Measurements from ENCODE around the gene ERVH48-1. TPM values are rescaled to one million over a fixed set of nuclear protein-coding genes. Genes with fewer than 3 reads are reported as not detected.
A peak's percentile ranks its signal among the peaks of the same experiment; 100 is the strongest.
"Not testable (repeated sequence)": the region's sequence is repeated elsewhere in the genome, so short reads cannot be mapped to it uniquely, and the experiment has no call there.

ERVH48-1 gene
- total and polyA plus RNA-seq, 4 donors = not detected

GRCh38 chr21:42942244-42942643, 16.8 kb upstream of the ERVH48-1 start:
- Histone ChIP-seq H3K9me3 (ENCODE audit: control insufficient read depth, low read length) (no peaks in the 10 kb centered on the region), H3K4me3 (ENCODE audit: low read length in 2 of 2) (no peak overlapping the region), H3K27ac (ENCODE audit: low read depth in 1 of 2, low read length in 2 of 2) (no peak overlapping the region), H3K4me1 (ENCODE audit: control insufficient read depth in 1 of 2, insufficient read depth in 2 of 2, low read length in 2 of 2) (no peaks in the 10 kb centered on the region), H3K27me3 (ENCODE audit: control insufficient read depth in 1 of 2, insufficient read depth in 2 of 2, low read length in 1 of 2) (no peaks in the 10 kb centered on the region), H3K36me3 (ENCODE audit: control insufficient read depth in 1 of 2, insufficient read depth in 2 of 2, low read length in 1 of 2) (no peaks in the 10 kb centered on the region)
- DNase-seq (no peak), ATAC-seq (ENCODE audit: low FRiP score) (no peak)
- WGBS, 2 donors = 78% methylated on average over 6 of the region's 6 CpGs
- intact Hi-C loops (cut with DNase I) = no loop called here

DNA sequence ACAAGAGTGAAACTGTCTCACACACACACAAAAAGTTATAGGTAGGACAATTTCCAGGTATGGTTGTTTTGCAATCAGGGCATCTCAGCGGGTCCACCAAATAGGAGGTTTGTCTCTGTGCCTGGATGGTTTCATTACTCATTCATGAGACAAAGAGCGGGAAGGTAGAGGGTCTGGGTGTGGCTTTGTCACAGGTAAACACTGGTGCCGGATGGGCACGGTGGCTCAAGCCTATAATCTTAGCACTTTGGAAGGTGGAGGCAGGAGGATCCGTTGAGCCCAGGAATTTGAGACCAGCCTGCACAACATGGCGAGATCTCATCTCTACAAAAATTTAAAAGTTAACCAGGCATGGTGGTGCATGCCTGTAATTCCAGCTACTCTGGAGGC, 16.3 kb upstream of the ERVH48-1 start:
- Histone ChIP-seq H3K27me3 (ENCODE audit: control insufficient read depth in 1 of 2, insufficient read depth in 2 of 2, low read length in 1 of 2) (no peaks in the 10 kb centered on the region), H3K4me1 (ENCODE audit: control insufficient read depth in 1 of 2, insufficient read depth in 2 of 2, low read length in 2 of 2) (no peaks in the 10 kb centered on the region), H3K9me3 (ENCODE audit: control insufficient read depth, low read length) (no peaks in the 10 kb centered on the region), H3K36me3 (ENCODE audit: control insufficient read depth in 1 of 2, insufficient read depth in 2 of 2, low read length in 1 of 2) (no peaks in the 10 kb centered on the region), H3K4me3 (ENCODE audit: low read length in 2 of 2) (no peak overlapping the region), H3K27ac (ENCODE audit: low read depth in 1 of 2, low read length in 2 of 2) (no peak overlapping the region)
- WGBS, 2 donors = 95 to 98% methylated on average over 6 of the region's 6 CpGs
- DNase-seq (no peak), ATAC-seq (ENCODE audit: low FRiP score) (no peak)
- intact Hi-C loops (cut with DNase I) = loop anchor here in 1 of 2 donors (2.0 kb wide), 1 partner anchor 33 kb away; the partner anchor contains the start of gene PKNOX1

- Histone ChIP-seq H3K27me3 (ENCODE audit: control insufficient read depth in 1 of 2, insufficient read depth in 2 of 2, low read length in 1 of 2) (no peaks in the 10 kb centered on the region), H3K36me3 (ENCODE audit: control insufficient read depth in 1 of 2, insufficient read depth in 2 of 2, low read length in 1 of 2) (no peaks in the 10 kb centered on the region), H3K4me3 (ENCODE audit: low read length in 2 of 2) (no peak overlapping the region), H3K4me1 (ENCODE audit: control insufficient read depth in 1 of 2, insufficient read depth in 2 of 2, low read length in 2 of 2) (no peaks in the 10 kb centered on the region), H3K27ac (ENCODE audit: low read depth in 1 of 2, low read length in 2 of 2) (no peak overlapping the region), H3K9me3 (ENCODE audit: control insufficient read depth, low read length) (no peaks in the 10 kb centered on the region)
- intact Hi-C loops (cut with DNase I) = loop anchor here in 1 of 2 donors (2.0 kb wide), 1 partner anchor 35 kb away; the partner anchor contains the start of gene PKNOX1
- ATAC-seq (ENCODE audit: low FRiP score) (peak; percentile 95), DNase-seq (peak; percentile 78 to 84)
- WGBS, 2 donors = 18 to 19% methylated on average over 16 of the region's 16 CpGs
Measured at GRCh38 chr21:42939582-42940413, 14.4 kb upstream of the ERVH48-1 start.

DNA sequence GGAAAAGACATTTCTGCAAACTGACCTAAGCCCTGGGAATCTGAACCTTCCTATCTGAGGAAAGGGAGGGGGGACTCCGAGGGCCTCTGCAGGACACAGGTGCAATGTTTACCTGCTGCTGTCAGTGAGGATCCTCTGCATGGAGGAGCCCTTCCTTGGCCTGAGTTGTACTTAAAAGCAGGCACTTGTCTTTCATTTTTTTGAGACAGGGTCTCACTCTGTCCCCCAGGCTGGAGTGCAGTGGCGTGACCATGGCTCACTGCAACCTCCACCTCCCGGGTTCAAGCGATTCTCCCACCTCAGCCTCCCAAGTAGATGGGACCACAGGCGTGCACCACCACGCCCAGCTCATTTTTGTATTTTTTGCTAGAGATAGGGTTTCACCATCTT, 13.2 kb upstream of the ERVH48-1 start:
- H3K9me3 ChIP-seq (ENCODE audit: control insufficient read depth, low read length); H3K27ac ChIP-seq (ENCODE audit: low read depth in 1 of 2, low read length in 2 of 2); ATAC-seq (ENCODE audit: low FRiP score); DNase-seq; H3K4me3 ChIP-seq (ENCODE audit: low read length in 2 of 2); intact Hi-C loops (cut with DNase I); H3K36me3 ChIP-seq (ENCODE audit: control insufficient read depth in 1 of 2, insufficient read depth in 2 of 2, low read length in 1 of 2); H3K27me3 ChIP-seq (ENCODE audit: control insufficient read depth in 1 of 2, insufficient read depth in 2 of 2, low read length in 1 of 2); H3K4me1 ChIP-seq (ENCODE audit: control insufficient read depth in 1 of 2, insufficient read depth in 2 of 2, low read length in 2 of 2): not testable (repeated sequence)
- 97 to 98% methylated on average over 6 of the region's 6 CpGs for WGBS, 2 donors

DNA sequence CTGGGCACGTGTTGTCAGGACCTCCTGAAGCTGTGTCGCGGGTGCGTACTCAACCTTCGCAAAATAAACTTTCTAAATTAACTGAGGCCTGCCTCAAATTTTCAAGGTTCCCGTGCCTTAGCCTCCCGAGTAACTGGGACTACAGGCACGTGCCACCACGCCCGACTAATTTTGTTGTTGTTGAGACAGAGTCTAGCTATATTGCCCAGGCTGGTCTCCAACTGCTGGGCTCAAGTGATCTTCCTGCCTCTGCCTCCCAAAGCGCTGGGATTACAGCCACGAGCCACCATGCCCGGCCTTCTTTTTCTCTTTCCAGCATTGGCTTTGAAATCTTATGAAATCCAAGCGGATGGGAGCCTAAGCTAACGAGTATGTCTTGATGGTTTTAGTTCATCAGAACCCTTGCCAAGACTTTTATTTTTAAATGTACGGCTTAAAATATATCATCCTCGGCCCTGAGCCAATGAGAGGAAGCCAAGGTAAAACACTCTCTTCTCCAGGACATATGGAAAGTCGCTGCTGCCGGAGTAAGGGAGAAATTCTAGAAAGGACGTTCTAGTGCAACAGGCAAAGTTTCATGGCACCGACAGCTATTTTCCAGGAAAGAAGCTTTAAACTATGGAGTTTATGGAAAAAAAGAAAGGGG, 12.7 kb upstream of the ERVH48-1 start:
- no peak overlapping the region for H3K27ac ChIP-seq (ENCODE audit: low read depth in 1 of 2, low read length in 2 of 2)
- intact Hi-C loops (cut with DNase I) = no loop called here
- H3K4me1 ChIP-seq (ENCODE audit: control insufficient read depth in 1 of 2, insufficient read depth in 2 of 2, low read length in 2 of 2) = no peaks in the 10 kb centered on the region
- H3K4me3 ChIP-seq (ENCODE audit: low read length in 2 of 2) = no peak overlapping the region
- DNase-seq (peak in 1 of 2 donors; percentile 23), ATAC-seq (ENCODE audit: low FRiP score) (no peak)
- no peaks in the 10 kb centered on the region for H3K9me3 ChIP-seq (ENCODE audit: control insufficient read depth, low read length)
- no peaks in the 10 kb centered on the region for H3K27me3 ChIP-seq (ENCODE audit: control insufficient read depth in 1 of 2, insufficient read depth in 2 of 2, low read length in 1 of 2)
- 93 to 94% methylated on average over 21 of the region's 21 CpGs for WGBS, 2 donors
- H3K36me3 ChIP-seq (ENCODE audit: control insufficient read depth in 1 of 2, insufficient read depth in 2 of 2, low read length in 1 of 2) = no peaks in the 10 kb centered on the region

DNA sequence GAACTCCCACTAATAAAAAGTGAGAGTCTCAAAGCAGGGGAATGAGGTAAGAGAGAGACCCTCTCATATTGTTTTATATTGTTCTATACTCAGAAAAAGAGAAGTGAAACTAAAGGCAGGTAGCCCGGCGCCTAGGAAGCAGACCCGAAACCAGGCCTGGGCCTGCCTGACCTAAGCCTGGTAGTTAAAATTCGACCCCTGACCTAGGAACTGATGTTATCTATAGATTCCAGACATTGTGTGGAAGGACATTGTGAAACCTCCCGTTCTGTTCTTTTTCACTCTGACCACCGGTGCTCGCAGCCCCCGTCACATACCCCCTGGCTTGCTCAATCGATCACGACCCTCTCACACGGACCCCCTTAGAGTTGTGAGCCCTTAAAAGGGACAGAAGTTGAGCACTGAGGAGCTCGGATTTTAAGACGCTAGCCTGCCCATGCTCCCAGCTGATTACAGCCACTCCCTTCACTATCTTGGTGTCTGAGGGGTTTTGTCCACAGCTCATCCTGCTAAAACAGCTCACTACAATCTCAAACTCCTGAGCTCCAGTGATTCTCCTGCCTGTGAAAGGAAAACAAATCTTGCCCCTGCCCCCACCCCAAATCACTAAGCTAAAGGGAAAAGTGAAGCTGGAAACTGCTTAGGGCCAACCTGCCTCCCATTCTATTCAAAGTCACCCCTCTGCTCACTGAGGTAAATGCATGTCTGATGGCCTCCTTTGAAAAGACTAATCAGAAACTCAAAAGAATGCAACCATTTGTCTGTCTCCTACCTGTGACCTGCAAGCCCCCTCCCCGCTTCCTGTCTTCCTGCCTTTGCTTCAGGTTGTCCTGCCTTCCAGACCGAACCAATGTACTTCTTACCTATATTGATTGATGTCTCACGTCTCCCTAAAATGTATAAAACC, 11.9 kb upstream of the ERVH48-1 start:
- H3K4me3 ChIP-seq (ENCODE audit: low read length in 2 of 2); H3K27me3 ChIP-seq (ENCODE audit: control insufficient read depth in 1 of 2, insufficient read depth in 2 of 2, low read length in 1 of 2); intact Hi-C loops (cut with DNase I); H3K9me3 ChIP-seq (ENCODE audit: control insufficient read depth, low read length); ATAC-seq (ENCODE audit: low FRiP score); H3K4me1 ChIP-seq (ENCODE audit: control insufficient read depth in 1 of 2, insufficient read depth in 2 of 2, low read length in 2 of 2); H3K27ac ChIP-seq (ENCODE audit: low read depth in 1 of 2, low read length in 2 of 2); H3K36me3 ChIP-seq (ENCODE audit: control insufficient read depth in 1 of 2, insufficient read depth in 2 of 2, low read length in 1 of 2): not testable (repeated sequence)
- DNase-seq = peak in 1 of 2 donors; percentile 36
- 85 to 92% methylated on average over 16 of the region's 16 CpGs for WGBS, 2 donors

- H3K27me3 ChIP-seq (ENCODE audit: control insufficient read depth in 1 of 2, insufficient read depth in 2 of 2, low read length in 1 of 2); ATAC-seq (ENCODE audit: low FRiP score); H3K27ac ChIP-seq (ENCODE audit: low read depth in 1 of 2, low read length in 2 of 2); H3K9me3 ChIP-seq (ENCODE audit: control insufficient read depth, low read length); H3K4me3 ChIP-seq (ENCODE audit: low read length in 2 of 2); H3K36me3 ChIP-seq (ENCODE audit: control insufficient read depth in 1 of 2, insufficient read depth in 2 of 2, low read length in 1 of 2); H3K4me1 ChIP-seq (ENCODE audit: control insufficient read depth in 1 of 2, insufficient read depth in 2 of 2, low read length in 2 of 2); DNase-seq; intact Hi-C loops (cut with DNase I): not testable (repeated sequence)
- 85 to 90% methylated on average over 5 of the region's 5 CpGs for WGBS, 2 donors
Measured at GRCh38 chr21:42936360-42936759, 10.9 kb upstream of the ERVH48-1 start.

GRCh38 chr21:42933973-42934372, 8.5 kb upstream of the ERVH48-1 start:
- ATAC-seq (ENCODE audit: low FRiP score); H3K27ac ChIP-seq (ENCODE audit: low read depth in 1 of 2, low read length in 2 of 2); H3K36me3 ChIP-seq (ENCODE audit: control insufficient read depth in 1 of 2, insufficient read depth in 2 of 2, low read length in 1 of 2); intact Hi-C loops (cut with DNase I); H3K4me1 ChIP-seq (ENCODE audit: control insufficient read depth in 1 of 2, insufficient read depth in 2 of 2, low read length in 2 of 2); H3K27me3 ChIP-seq (ENCODE audit: control insufficient read depth in 1 of 2, insufficient read depth in 2 of 2, low read length in 1 of 2); H3K4me3 ChIP-seq (ENCODE audit: low read length in 2 of 2); H3K9me3 ChIP-seq (ENCODE audit: control insufficient read depth, low read length): not testable (repeated sequence)
- DNase-seq = peak in 1 of 2 donors; percentile 33
- WGBS, 2 donors = 94% methylated on average over 12 of the region's 12 CpGs

Measured in aorta (tissue), 5 donors.